Limb (tissue), 2 donors: ENCODE results near the gene ZMYM4.

ENCODE experiments used
- DNase-seq, 2 donors: peaks; one replicate each; pipeline ENCODE4 v3.0.0-alpha.2; 2016; ENCODE audit errors: extremely low spot score in 2 of 2

ZMYM4 gene

DNA sequence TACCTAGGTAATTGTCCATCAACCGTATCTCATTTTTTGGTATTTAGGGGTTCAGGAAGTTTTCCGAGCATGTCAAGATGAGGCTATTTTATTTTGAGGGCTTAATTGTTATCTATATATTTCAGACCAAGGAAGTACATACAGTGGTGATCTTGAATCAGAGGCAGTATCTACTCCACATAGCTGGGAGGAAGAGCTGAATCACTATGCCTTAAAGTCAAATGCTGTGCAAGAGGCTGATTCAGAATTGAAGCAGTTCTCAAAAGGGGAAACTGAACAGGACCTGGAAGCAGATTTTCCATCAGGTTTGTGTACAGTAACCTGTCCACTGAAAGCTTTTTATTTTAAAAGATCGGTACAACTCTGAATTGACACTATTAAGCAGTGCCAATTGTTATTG is 130.2 kb downstream of the ZMYM4 start:
- DNase-seq: no peak

DNA sequence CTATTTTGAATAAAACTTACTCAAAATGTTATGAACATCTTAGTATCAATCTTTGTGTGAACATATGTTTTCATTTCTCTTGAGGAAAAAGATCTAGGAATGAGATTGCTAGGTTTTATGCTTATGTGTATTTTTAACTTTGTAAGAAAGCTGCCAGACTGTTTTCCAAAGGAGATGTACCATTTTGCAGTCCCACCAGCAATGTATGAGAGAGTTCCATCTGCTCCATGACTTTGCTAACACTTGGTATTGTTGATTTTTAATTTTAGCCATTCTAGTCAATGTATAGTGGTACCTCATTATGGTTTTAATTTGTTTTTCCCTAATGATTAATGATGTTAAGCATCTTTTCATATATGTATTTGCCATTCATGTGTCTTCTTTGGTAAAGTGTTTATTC is 132.5 kb downstream of the ZMYM4 start:
- DNase-seq: no peak

DNA sequence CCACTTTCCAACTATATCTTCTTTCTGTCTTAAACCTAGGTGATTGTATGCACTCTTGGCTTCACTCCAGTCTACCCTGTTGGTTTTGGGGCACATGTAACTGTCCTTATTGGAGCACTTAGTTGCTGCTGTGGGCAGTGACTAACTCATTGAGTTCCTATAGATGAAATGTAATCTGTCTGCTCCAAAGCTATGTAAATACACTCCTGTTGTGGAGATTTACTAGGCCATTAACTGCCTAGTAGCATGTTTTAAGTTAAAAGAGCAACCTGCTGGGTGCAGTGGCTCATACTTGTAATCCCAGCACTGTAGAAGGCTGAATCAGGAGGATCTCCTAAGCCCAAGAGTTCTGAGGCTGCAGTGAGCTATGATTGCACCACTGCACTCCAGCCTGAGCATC is 137.6 kb downstream of the ZMYM4 start:
- no peak for DNase-seq

DNA sequence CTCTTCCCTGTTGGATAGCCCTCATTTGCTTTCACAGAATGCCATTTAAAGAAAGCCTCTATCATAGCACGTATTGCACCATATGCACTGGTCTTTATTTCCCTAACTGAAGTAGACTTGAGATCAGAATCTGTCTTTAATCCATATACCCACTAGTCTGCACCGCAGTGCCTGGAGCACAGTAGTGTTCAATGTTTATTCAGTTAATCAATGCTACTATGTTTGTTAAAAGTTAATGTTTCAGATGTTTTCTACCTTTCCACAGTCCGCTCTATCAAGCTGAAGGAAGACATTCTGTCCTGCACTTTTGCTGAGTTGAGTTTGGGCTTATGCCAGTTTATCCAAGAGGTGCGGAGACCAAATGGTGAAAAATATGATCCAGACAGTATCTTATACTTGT is 139.2 kb downstream of the ZMYM4 start:
- DNase-seq: no peak

DNA sequence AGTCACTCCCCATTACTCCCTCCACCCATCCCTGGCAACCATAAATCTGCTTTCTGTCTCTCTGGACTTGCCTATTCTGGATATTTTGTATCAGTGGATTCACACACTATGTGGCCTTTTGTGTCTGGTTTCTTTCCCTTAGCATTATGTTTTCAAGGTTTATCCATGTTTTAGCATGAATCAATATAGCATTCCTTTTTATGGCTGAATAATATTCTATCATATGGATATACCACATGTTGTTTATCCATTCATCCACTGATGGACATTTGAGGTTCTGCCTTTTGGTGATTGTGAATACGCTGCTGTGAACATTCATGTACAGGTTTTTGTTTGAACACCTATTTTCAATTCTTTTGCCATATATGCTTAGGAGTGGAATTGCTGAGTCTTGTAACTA is 140.4 kb downstream of the ZMYM4 start:
- no peak for DNase-seq

DNA sequence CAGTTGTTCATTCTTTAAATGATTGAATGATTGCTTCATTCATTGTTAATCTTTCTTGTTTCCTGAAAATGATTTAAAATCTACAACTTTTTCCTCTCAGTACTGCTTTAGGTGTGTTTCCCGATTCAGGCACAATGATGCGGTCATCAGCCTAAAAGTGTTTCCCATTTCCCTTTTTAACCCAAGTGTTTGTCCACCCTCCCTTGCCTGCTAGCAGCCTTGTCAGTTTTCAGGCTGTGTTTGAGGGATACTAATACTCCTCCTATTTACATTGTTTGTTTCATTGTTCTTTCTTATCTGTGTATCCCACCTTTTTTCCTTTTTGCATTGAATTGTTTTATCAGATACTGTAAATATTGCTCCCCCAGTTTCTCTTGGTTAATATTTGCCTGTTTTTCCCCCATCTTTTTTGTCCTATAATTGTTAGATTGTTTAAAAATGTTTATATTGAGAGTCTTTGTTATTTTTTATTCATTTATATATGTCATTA is 157.6 kb downstream of the ZMYM4 start:
- no peak for DNase-seq

DNA sequence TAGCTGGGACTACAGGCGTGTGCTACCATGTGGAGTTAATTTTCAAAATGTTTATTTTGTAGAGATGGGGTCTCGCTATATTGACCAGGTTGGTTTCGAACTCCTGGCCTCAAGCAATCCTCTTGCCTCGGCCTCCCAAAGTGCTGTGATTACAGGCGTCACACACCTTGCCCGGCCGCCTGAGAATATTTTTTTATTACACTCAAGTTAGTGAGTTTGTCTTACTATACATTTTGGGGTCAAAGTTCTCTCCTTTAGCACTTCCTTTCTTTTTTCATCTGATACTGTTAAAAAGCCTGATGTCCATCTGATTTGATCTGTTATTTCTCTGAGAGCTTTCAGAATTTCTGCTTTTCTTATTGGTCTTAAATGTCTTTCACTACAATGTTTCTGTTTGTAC is 159.9 kb downstream of the ZMYM4 start:
- DNase-seq: no peak

DNA sequence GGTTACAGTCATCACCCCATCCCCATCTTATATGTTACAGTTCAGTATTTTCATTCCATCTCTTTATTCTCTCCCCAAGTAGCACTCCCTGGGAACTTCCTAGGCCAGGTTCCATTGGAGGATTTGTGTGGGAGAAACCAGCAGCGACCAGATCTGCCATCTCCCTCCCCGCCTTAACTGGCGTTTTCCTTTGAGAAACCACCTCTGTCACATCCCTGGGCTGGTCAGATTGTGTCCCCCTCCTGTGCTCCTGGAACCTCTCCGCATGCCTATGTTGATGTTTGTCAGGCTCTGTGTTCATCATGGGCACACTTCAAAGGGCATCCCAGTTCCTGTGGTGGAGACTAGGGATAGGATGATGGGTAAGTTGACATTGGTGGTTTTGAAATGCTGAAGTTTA is 162.3 kb downstream of the ZMYM4 start:
- DNase-seq: no peak

DNA sequence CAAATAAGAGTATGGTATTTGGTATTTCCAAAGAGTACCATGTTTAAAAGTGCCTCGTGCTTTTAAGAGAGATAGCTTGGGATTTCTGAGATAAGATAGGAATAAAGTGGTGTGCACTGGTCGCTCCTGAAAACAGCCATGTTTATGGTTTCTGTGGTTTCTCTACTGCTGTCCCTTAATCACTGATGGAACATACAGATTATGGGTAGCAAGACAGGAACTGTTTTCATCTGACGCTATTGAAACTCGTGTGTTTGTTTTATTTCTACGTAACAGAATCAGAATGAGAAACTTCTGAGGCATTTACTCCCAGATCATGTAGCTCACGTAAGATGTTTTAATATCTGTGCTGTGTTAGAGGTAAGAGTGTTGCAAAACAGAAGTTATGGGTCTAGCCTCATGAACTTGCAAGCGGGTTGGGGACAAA is 162.7 kb downstream of the ZMYM4 start:
- no peak for DNase-seq

DNA sequence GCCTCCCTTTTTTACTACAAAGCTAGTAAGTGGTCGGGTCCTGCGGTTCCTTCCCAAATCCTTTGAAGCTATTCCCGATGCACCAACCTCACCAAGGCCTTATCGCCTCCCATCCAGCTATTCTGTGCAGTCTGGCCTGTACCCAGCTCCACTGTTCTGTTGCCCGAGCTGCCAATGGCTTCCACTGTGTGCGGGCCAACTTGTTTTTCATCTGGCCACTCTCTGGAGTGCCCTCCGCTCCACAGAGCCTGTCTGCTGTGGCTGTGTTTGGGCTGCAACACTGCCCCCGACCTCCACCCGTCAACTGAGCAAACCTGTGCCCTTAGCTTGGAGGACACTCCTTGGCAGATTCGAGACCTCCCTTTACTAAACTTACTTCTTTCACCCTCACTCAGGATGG is 163.7 kb downstream of the ZMYM4 start:
- no peak for DNase-seq

DNA sequence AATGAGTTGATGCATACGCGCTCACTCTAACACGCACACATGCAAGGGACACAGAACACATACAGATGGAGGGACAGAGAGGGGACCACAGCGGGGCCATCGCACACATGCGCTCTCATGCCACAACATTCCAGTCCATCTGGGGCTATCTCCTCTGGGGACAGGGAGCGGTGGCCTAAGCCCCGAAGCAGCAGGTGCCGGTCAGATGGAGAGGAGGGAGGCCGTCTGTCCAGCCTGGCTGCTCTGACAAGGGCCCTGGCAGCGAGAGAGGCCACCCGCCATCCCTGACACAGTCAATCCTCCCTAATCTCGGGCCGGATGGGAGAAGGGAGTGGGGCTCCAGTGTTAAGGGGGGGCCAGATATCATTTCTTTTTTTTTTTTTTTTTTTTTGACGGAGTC is 165.2 kb downstream of the ZMYM4 start:
- DNase-seq: no peak

DNA sequence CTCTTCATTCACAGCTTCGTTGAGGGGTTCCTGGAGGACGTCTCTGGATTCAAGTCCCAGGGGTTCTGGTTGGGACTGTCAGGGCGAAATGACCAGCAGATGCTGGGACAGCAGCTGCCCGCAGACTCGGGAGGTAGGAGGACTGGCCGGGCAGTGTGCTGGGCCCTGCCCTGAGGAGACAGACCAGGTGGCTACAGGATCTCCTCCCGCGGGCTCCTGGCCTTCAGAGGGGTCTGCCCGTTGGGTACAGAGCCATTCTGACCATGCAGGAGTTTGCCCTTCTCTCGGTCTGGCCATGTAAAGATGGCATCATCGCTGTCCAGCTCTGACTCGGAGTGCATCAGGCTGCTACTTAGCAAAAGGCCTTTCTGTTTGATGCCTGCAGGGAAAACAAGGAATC is 166.2 kb downstream of the ZMYM4 start:
- DNase-seq: no peak

DNA sequence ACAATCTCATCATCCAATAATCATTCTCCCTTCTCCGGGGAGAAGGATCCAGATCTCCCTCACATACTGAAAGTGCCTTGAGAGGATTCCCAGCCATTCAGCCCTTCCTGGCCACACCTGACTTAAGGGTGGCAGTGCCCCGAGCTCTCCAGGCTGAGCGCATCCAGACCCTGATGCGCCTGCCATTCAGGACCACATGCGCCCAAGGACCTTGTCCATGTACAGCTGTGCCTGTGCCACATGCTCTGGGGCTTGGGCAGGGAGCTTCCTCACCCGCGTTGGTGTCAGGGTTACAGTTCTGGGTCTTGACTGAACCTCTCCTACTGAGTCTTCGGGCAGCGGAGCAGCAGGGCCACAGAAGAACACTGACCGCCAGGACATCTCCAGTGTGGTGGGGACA is 167.6 kb downstream of the ZMYM4 start:
- no peak for DNase-seq

DNA sequence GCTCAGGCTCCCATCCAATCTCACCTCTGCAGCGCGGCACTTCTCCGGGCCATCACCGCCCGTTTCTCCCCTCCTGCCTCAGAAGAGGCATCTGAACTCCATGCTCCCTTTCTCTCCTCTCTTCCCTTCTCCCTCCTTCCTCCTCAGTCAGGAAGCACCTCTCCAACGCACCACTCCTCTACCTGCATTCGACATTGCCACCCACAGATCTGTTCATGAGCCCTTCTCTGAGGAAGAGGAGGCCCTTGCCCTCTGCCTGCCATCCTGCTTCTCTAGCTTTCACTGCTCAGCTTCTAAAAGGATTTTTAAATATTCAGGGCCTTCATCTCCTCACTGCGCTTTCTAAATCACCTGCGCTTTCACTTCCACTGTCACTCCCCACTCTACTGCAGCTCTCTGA is 168.7 kb downstream of the ZMYM4 start:
- DNase-seq: no peak

DNA sequence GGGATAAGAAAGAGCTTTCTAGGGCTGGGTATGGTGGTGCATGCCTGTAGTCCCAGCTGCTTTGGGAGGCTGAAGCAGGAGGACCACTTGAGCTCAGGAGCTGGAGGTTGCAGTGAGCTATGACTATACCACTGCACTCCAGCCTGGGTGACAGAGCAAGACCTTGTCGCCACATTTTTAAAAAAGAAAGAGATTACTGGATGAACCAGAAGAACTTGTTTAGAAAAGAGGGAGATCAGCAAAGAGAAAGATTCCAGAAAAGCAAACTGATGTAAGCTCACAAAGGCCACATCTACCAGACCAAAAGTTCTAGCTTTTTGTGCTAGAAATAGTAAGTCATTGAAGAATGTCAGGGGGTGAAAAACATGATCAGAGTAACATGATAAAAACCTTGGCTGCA is 171.1 kb downstream of the ZMYM4 start:
- DNase-seq: no peak

DNA sequence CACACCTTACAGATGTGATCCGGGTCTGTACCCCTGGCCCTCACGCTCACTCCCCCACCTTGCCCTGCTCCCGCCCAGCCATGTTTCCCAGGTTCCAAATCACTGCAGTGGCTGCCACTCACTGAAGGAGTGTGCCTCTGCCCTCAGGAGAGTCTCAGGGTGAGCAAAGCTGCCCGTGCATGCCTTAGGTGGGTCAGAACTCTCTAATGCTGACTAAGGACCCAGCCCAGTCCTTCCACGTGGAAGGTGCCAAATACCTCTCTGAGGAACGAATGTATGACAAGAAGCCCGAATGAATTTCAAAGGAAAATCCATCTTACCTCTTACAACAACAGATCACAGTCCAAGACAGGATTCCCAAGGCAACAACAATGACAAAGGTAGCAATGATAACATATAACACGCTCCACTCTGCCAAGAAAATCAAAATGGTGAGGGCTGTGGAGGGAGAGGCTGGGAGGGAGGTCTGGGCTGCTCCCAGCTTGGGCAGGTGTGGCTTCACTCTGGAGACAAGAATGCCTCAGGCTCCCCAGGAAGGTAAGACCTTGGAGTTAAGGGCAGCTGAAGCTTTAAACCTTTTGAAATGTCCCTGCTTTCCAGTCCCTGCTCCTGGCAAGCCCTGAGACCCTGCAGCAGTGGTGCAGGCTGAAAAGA is 173.5 kb downstream of the ZMYM4 start:
- no peak for DNase-seq

DNA sequence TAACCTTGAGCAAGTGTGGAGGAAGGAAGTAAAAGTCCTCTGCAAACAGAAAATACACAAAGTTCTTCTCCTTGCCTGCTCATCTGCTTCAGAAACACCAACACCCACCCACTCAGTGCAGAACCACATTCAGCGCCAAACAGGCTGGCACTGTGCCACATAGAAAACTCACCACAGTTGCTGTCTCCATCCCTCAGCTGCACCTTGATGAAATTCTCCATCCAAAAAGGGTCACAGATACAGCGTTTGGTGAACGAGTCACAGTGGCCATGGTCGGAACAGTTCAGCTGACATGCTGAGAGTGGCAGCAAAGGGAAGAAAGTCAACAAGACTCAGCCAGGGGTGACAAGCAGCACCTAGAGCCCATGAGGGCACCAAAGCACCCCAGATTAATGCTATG is 174.2 kb downstream of the ZMYM4 start:
- DNase-seq: no peak

DNA sequence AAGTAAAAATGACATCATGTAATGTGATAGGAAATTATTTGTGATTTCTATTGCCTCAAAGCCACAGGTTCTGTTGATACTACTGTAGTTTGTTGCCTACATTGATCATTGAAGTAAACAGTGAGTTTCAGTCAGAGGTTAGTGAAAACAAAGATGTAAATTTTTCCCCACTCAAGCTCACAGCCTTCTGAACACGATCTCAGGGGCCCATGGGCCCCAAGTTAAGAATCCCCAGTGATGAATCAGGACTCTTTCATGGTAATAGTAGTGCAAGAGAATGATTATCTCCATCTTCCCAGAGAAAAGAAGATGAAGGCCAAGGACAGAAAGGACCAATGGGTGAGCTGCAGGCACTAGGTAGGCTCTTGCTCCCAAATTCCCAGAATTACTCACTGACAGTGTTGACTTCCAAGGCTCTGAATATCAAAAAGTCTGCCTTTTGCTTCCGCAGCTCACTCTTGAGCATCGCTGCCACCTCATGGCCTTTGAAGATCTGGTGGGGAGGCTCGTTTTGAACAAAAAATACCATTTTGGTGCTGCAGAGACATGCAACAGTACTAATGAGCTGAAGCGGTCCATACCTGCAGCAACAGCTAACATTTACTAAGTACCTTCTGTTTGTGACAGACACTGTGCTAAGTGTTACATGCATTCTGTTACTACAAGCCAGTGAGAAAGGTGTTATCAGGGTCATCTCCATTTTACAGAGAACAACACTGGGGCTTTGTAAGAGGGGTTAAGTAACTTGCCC is 175.4 kb downstream of the ZMYM4 start:
- no peak for DNase-seq

DNA sequence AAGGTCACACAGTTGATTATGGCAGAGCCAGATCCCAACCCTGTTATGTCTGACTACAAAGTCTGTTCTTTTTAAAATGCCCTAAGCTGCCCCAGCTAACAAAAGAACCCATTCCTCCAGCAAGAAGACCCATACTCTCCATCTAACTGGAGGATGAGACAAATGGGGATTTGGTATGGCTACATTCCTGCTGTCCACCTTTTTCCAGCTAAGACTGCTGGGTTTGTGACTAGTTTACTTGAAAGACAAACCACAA is 175.9 kb downstream of the ZMYM4 start:
- no peak for DNase-seq

DNA sequence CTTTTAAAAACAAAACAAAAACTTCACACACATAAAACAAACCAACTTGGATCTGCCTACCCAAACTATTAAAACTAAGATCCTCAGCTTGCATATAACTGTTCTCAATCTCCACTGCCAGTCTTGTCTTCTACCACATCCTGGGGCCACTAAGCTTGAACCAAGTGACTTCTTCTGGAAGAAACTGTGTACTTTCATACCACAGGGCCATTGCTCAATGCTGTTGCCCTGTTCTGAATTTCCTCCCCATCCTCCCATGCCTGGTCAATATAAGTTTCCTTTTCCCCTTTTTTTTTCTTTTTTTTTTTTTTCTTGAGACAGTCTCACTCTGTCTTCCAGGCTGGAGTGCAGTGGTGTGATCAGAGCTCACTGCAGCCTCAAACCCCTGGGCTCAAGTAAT is 178.8 kb downstream of the ZMYM4 start:
- DNase-seq: no peak

DNA sequence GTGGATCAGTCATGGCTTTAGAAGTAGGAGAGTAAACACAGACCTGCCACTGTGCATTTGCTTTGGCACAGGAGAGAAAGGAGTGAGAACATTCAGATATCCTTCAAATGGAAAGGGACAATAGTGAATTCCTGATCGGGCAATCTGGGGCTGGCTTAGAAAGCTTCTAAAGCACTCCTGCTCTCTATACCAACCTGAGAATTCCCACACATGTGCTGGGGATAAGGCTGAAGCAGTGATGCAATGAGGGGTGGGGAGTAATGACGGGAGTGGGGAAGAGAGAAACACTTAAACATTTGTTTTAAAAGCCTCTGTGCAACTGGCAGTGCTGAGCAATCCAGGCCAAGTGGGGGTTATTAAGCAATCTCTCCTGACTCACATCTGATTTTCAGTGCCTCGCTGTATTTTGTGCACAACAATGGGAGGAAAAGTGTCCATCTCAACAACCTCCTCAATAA is 179.9 kb downstream of the ZMYM4 start:
- DNase-seq: no peak

DNA sequence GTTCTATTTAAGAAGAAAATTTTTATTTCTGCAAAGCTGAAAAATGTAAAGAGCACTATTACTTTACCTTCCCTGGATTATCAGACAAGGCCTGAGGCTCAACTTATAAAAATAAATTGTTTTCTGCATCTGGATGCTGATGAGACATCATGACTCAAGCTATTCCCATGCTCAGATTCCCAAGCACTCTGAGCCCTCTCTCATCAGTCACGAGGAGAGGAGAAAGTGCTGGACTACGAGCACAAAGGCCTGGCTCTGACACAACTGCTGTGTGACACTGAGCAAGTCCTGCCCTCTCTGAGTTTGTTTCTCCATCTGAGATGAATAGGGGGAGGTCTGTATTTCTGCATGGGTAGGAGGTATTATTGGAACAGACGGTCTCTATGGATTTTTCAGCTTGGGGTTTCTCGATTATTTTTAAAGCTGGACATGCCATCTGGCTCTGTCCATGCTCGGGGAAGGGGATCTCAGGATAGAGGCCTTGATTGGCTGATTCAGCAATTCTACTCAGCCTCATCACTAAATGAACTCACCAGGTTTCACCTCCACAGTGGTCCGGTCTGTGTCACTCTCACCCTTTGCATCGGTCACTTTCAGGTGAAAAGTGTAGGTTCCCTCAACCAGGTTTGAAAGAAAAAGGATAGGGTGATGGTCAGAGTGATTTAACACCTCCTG is 181.0 kb downstream of the ZMYM4 start:
- DNase-seq: no peak

DNA sequence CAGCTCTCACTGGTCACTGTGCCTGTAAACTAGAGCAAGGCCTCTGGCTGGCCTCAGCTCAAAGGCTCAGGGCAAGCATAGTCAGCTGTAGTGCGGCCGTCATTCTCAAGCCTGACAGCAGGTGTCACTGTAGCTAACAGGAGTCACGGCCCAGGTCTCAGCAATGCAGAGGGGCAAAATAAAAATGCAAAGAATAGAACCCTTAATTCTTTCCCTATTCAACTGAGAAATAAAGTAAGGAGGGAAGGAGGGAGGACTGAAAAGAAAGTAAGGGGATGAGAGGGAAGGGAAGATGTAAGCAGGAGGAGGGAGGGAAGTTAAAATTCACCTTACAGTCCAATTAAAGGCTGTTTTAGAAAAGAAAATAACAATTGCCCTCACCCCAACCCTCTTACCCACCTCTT is 182.6 kb downstream of the ZMYM4 start:
- peak; percentile 72 to 84 for DNase-seq
